B cell (primary cell): ENCODE results near the gene PRKCH. TPM values are rescaled to one million over a fixed set of nuclear protein-coding genes. Genes with fewer than 3 reads are reported as not detected.

Experiments
- ATAC-seq: fragments of 200-7000 bp; cut with Tn5 transposase; one replicate; pipeline ENCODE4 v1.10.0; 2021; ENCODE audit warnings: low read depth, mild to moderate bottlenecking, moderate number of reproducible peaks, moderate library complexity
- CTCF ChIA-PET: fragments of 350-600 bp; sonication (Branson Sonifier 250); formaldehyde crosslinking; loops from one replicate; lab custom pipeline; 2021; ENCODE audit warnings: antibody characterized with exemption, inconsistent platforms; lab: Charles Lee
- POLR2A ChIA-PET: fragments of 350-600 bp; sonication (Branson Sonifier 250); formaldehyde crosslinking; loops from one replicate; lab custom pipeline; 2021; ENCODE audit warnings: antibody characterized with exemption; lab: Charles Lee
- DNase-seq: peaks from one replicate; pipeline ENCODE4 v3.0.0; 2013
- H2AFZ ChIP-seq: 2 replicates; pipeline ENCODE4 v1.6.1; 2012; ENCODE audit warnings: mild to moderate bottlenecking, low read depth, low read length; ENCODE audit not compliant: insufficient read depth, poor library complexity, severe bottlenecking
- H3K27ac ChIP-seq, 2 donors: 1 replicate in 1 of 2; 2 replicates in 1 of 2; pipeline ENCODE4 v1.5.1; 2012 to 2013; ENCODE audit warnings: low read length in 2 of 2, mild to moderate bottlenecking in 2 of 2, moderate library complexity in 1 of 2
- H3K27me3 ChIP-seq, 4 experiments: fragments of 200-600 bp in 1 of 4; sonication (generic) in 1 of 4; replicated peaks in 1 of 4; 1 replicate in 2 of 4; 2 replicates in 2 of 4; pipeline versions ENCODE4 v1.6.1 to v1.7.0; 2013 to 2016; ENCODE audit warnings: low read length in 3 of 4, mild to moderate bottlenecking in 2 of 4, mixed read lengths in 1 of 4, moderate library complexity in 1 of 4; ENCODE audit not compliant: insufficient read depth in 4 of 4, control insufficient read depth in 3 of 4; ENCODE audit errors: control extremely low read depth in 1 of 4
- H3K36me3 ChIP-seq, 2 experiments: replicated peaks in 1 of 2; 1 replicate in 1 of 2; 2 replicates in 1 of 2; pipeline versions ENCODE4 v1.6.1 to v1.7.1; 2013; ENCODE audit warnings: low read length in 1 of 2; ENCODE audit not compliant: insufficient read depth in 2 of 2, control insufficient read depth in 1 of 2; ENCODE audit errors: control extremely low read depth in 1 of 2, extremely low read depth in 1 of 2
- H3K4me1 ChIP-seq, 2 donors: fragments of 200-600 bp in 1 of 2; sonication (generic) in 1 of 2; 1 replicate in 1 of 2; 2 replicates in 1 of 2; pipeline versions ENCODE4 v1.5.1 to v1.6.1; 2013 to 2017; ENCODE audit warnings: low read length in 2 of 2; ENCODE audit not compliant: control insufficient read depth in 2 of 2, insufficient read depth in 2 of 2
- H3K4me2 ChIP-seq: replicated peaks from 2 replicates; pipeline ENCODE3; 2012; ENCODE audit warnings: mild to moderate bottlenecking, low read depth, low read length; ENCODE audit not compliant: poor library complexity, severe bottlenecking
- H3K4me3 ChIP-seq, 5 experiments: fragments of 200-600 bp in 1 of 5; sonication (generic) in 1 of 5; 1 replicate in 3 of 5; 2 replicates in 2 of 5; pipeline versions ENCODE4 v1.5.1 to v1.7.0; 2011 to 2016; ENCODE audit warnings: low read length in 4 of 5, mild to moderate bottlenecking in 4 of 5, low read depth in 2 of 5, control low read depth in 1 of 5, moderate library complexity in 1 of 5; ENCODE audit not compliant: insufficient read depth in 1 of 5; ENCODE audit errors: control extremely low read depth in 1 of 5, extremely low read depth in 1 of 5
- H3K79me2 ChIP-seq: fragments of 200-600 bp; sonication (generic); one replicate; pipeline ENCODE4 v1.6.0; 2016; ENCODE audit warnings: low read length; ENCODE audit not compliant: control insufficient read depth, insufficient read depth
- H3K9ac ChIP-seq: fragments of 200-600 bp; sonication (generic); 2 replicates; pipeline ENCODE4 v1.6.1; 2017; ENCODE audit warnings: mild to moderate bottlenecking, low read length, moderate library complexity
- H3K9me3 ChIP-seq, 3 donors: one replicate each; pipeline versions ENCODE4 v1.6.1 to v1.7.1; 2013; ENCODE audit warnings: low read length in 2 of 3; ENCODE audit not compliant: control insufficient read depth in 2 of 3, insufficient read depth in 1 of 3; ENCODE audit errors: control extremely low read depth in 1 of 3
- H4K20me1 ChIP-seq: 2 replicates; pipeline ENCODE4 v1.6.0; 2012; ENCODE audit warnings: mild to moderate bottlenecking, low read length; ENCODE audit not compliant: insufficient read depth, control insufficient read depth, poor library complexity, severe bottlenecking
- H3K27ac Mint-ChIP-seq: one replicate; pipeline ENCODE4 v1.8.0; 2021; ENCODE audit warnings: mixed read lengths
- H3K27me3 Mint-ChIP-seq: one replicate; pipeline ENCODE4 v1.8.0; 2021; ENCODE audit warnings: mixed read lengths
- H3K4me1 Mint-ChIP-seq: one replicate; pipeline ENCODE4 v1.8.0; 2021; ENCODE audit warnings: mixed read lengths
- H3K4me3 Mint-ChIP-seq: one replicate; pipeline ENCODE4 v1.8.0; 2021; ENCODE audit warnings: mixed read lengths
- H3K9me3 Mint-ChIP-seq: one replicate; pipeline ENCODE4 v1.8.0; 2022; ENCODE audit warnings: mixed read lengths; ENCODE audit not compliant: insufficient read depth
- CTCF ChIP-seq: fragments of 200-600 bp; IDR thresholded peaks from one replicate; pipeline ENCODE4 v1.8.0; 2022; ENCODE audit warnings: antibody characterized with exemption, mild to moderate bottlenecking
- EZH2 ChIP-seq: IDR thresholded peaks from 2 replicates; pipeline ENCODE4 v1.6.1; 2012; ENCODE audit warnings: borderline replicate concordance, low read depth, mild to moderate bottlenecking, moderate library complexity, low read length; ENCODE audit not compliant: insufficient read depth, poor library complexity, severe bottlenecking
- WGBS: methylation state at CpG from one replicate; pipeline ENCODE4 v1.1.5; 2013; ENCODE audit warnings: missing lambda C conversion rate; ENCODE audit not compliant: insufficient coverage; 5-methylcytosine and 5-hydroxymethylcytosine counted together
- intact Hi-C: fragments of 100-400 bp; cut with micrococcal nuclease; formaldehyde crosslinking; loops from one replicate; pipeline ENCODE4 v1.10.0; 2022
- polyA plus RNA-seq: library from polyadenylated mRNA; depleted of rRNA; stranded (reverse); fragments of >200 nt; gene quantifications from 2 replicates; pipeline ENCODE4 v1.2.3, GENCODE V29; 2012
- total RNA-seq, 2 donors: library from RNA; stranded (reverse); fragments of 120-200 nt in 1 of 2; gene quantifications; 1 replicate in 1 of 2; 2 replicates in 1 of 2; pipeline versions ENCODE4 v1.2.3 to v1.2.4, GENCODE V29; 2013 to 2022

The PRKCH gene
- total and polyA plus RNA-seq, 2 donors (not counting 1 experiment from before 2014, with no cell fraction given): 2.0 to 5.0 TPM

- Histone ChIP-seq H3K27ac (no peak overlapping the region), H3K9me3 (peaks cover 0 to 9% (median 0%) of the 10 kb centered on the region in 3 donors), H3K4me1 (peaks cover 0 to under 1% of the 10 kb centered on the region in 2 donors), H3K27me3 (peaks cover 0 to 5% (median 2%) of the 10 kb centered on the region in 4 experiments), H3K9ac (no peak overlapping the region), H2AFZ (no peak overlapping the region), H3K4me3 (no peak overlapping the region), H3K4me2 (no peak overlapping the region), H4K20me1 (no peaks in the 10 kb centered on the region), H3K79me2 (no peaks in the 10 kb centered on the region), H3K36me3 (no peaks in the 10 kb centered on the region)
- WGBS: no CpG with 5 or more reads among the region's 1 CpG
- ChIA-PET POLR2A (no interaction called here), CTCF (no interaction called here)
- Mint-ChIP-seq H3K27me3 (peaks cover 16% of the 10 kb centered on the region), H3K4me3 (no peak overlapping the region), H3K4me1 (no peaks in the 10 kb centered on the region), H3K9me3 (peaks cover 5% of the 10 kb centered on the region), H3K27ac (no peak overlapping the region)
- intact Hi-C loops: no loop called here
- TF ChIP-seq EZH2 (no peak), CTCF (no peak)
- no peak for ATAC-seq
- DNase-seq: no peak
Measured at GRCh38 chr14:61433828-61434227, 112.4 kb downstream of the PRKCH start.

DNA sequence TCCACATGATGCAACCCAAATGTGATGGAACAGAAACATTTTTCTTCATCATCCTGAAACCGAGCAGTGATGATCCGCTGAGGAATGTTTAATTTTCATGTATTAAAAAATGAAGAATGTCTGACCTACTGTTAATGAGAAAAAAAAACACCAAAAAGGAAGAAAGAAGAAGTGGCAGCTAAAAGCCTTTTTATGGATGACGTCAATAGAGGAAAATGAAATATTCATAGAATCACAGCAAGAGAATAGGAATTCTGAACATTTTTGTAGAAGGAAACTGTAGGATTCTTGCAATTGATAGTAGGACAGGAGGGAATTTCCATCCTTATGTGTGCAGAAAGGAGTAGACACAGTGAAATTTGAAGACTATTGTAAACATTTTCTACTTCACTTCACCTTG lies 112.9 kb downstream of the PRKCH start:
- Histone ChIP-seq H4K20me1 (no peaks in the 10 kb centered on the region), H3K9ac (no peak overlapping the region), H3K4me2 (no peak overlapping the region), H3K36me3 (no peaks in the 10 kb centered on the region), H3K9me3 (peaks cover 0 to 9% (median 0%) of the 10 kb centered on the region in 3 donors), H3K79me2 (no peaks in the 10 kb centered on the region), H3K4me3 (no peak overlapping the region), H3K27me3 (peaks cover 0 to 5% (median 2%) of the 10 kb centered on the region in 4 experiments), H3K27ac (no peak overlapping the region), H2AFZ (no peak overlapping the region), H3K4me1 (peaks cover 0 to 6% of the 10 kb centered on the region in 2 donors)
- DNase-seq: no peak
- H3K4me3 Mint-ChIP-seq: no peak overlapping the region
- ChIA-PET POLR2A (no interaction called here), CTCF (no interaction called here)
- intact Hi-C loops: no loop called here
- H3K27ac Mint-ChIP-seq: no peak overlapping the region
- no peak for ATAC-seq
- peaks cover 4% of the 10 kb centered on the region for H3K4me1 Mint-ChIP-seq
- TF ChIP-seq CTCF (no peak), EZH2 (no peak)
- H3K9me3 Mint-ChIP-seq: peaks cover 5% of the 10 kb centered on the region
- H3K27me3 Mint-ChIP-seq: peaks cover 16% of the 10 kb centered on the region
- 80% methylated on average over 1 of the region's 3 CpGs for WGBS
